PC-9 (cell line): Measurements from ENCODE around the gene FAM151A. TPM values are rescaled to one million over a fixed set of nuclear protein-coding genes. Genes with fewer than 3 reads are reported as not detected.

Experiments used
- BruUV-seq: library from RNA; stranded (reverse); fragments of 400-500 nt; replicated peaks from 2 replicates; lab custom pipeline; 2021; lab: Mats Ljungman, UMichigan
- CTCF ChIA-PET: fragments of 300-600 bp; sonication (Branson Sonifier 250); formaldehyde crosslinking; loops from one replicate; lab custom pipeline; 2022; ENCODE audit warnings: antibody characterized with exemption; lab: Charles Lee
- POLR2A ChIA-PET: fragments of 300-600 bp; sonication (Branson Sonifier 250); formaldehyde crosslinking; loops from one replicate; lab custom pipeline; 2022; ENCODE audit warnings: antibody characterized with exemption; ENCODE audit not compliant: unreplicated experiment; lab: Charles Lee
- DNase-seq, 2 experiments: peaks; one replicate each; pipeline versions ENCODE4 v3.0.0 to v3.0.0-alpha.2; 2015 to 2022; ENCODE audit warnings: mixed read lengths in 1 of 2
- H2AFZ ChIP-seq: fragments of 200-600 bp; sonication (generic); 2 replicates; pipeline ENCODE4 v1.8.1; 2017; ENCODE audit warnings: antibody characterized with exemption
- H3F3A ChIP-seq: fragments of 200-600 bp; sonication (generic); 2 replicates; pipeline ENCODE4 v1.8.1; 2017; ENCODE audit warnings: antibody characterized with exemption, mild to moderate bottlenecking, low read depth; ENCODE audit not compliant: insufficient read depth
- H3K27ac ChIP-seq: fragments of 200-600 bp; sonication (generic); 2 replicates; pipeline ENCODE4 v1.6.1; 2016; ENCODE audit warnings: mixed run types
- H3K27me3 ChIP-seq: fragments of 200-600 bp; sonication (generic); 2 replicates; pipeline ENCODE4 v1.6.1; 2016; ENCODE audit warnings: low read depth, mixed run types; ENCODE audit not compliant: insufficient read depth
- H3K36me3 ChIP-seq: fragments of 200-600 bp; sonication (generic); 2 replicates; pipeline ENCODE4 v1.6.1; 2016; ENCODE audit warnings: low read depth, mixed run types
- H3K4me1 ChIP-seq: fragments of 200-600 bp; sonication (generic); replicated peaks from 2 replicates; pipeline ENCODE4 v1.6.1; 2016; ENCODE audit warnings: mixed run types; ENCODE audit not compliant: insufficient read depth
- H3K4me2 ChIP-seq: fragments of 200-600 bp; sonication (generic); 2 replicates; pipeline ENCODE4 v1.6.1; 2017; ENCODE audit warnings: mixed run types
- H3K4me3 ChIP-seq: fragments of 200-600 bp; sonication (generic); 2 replicates; pipeline ENCODE4 v1.6.1; 2016; ENCODE audit warnings: mixed run types
- H3K79me2 ChIP-seq: fragments of 200-600 bp; sonication (generic); 2 replicates; pipeline ENCODE4 v1.6.1; 2017; ENCODE audit warnings: low read depth, mixed run types
- H3K9me2 ChIP-seq: fragments of 200-600 bp; sonication (generic); 2 replicates; pipeline ENCODE4 v1.8.1; 2017; ENCODE audit warnings: mild to moderate bottlenecking; ENCODE audit not compliant: insufficient read depth
- H3K9me3 ChIP-seq: fragments of 200-600 bp; sonication (generic); 2 replicates; pipeline ENCODE4 v1.8.1; 2016; ENCODE audit warnings: low read depth; ENCODE audit not compliant: insufficient read depth
- H4K20me1 ChIP-seq: fragments of 200-600 bp; sonication (generic); 2 replicates; pipeline ENCODE4 v1.8.1; 2017; ENCODE audit not compliant: insufficient read depth
- CTCF ChIP-seq: fragments of 200-600 bp; sonication (generic); conservative IDR thresholded peaks from 2 replicates; pipeline ENCODE4 v1.6.1; 2017; ENCODE audit warnings: mixed run types, antibody characterized with exemption, mild to moderate bottlenecking, moderate library complexity
- EZH2 ChIP-seq: fragments of 200-600 bp; sonication (generic); IDR thresholded peaks from 2 replicates; pipeline ENCODE4 v1.8.0; 2017; ENCODE audit warnings: antibody characterized with exemption, low read depth
- intact Hi-C: fragments of 100-400 bp; cut with micrococcal nuclease; formaldehyde crosslinking; loops from one replicate; pipeline ENCODE4 v1.10.0; 2022; ENCODE audit not compliant: unreplicated experiment
- total RNA-seq: library from RNA; stranded (reverse); gene quantifications from 2 replicates; pipeline ENCODE4 v1.2.3, GENCODE V29; 2021

FAM151A gene
- total RNA-seq, 1 experiment from 2014 or later = not detected

GRCh38 chr1:54559771-54560231 lies 63.5 kb downstream of the FAM151A start:
- no peak for TF ChIP-seq EZH2
- TF ChIP-seq CTCF = no peak
- Histone ChIP-seq H3K9me3 (no peaks in the 10 kb centered on the region), H3K27ac (no peak overlapping the region), H3K9me2 (no peaks in the 10 kb centered on the region), H4K20me1 (no peaks in the 10 kb centered on the region), H3K36me3 (no peaks in the 10 kb centered on the region), H3K27me3 (no peaks in the 10 kb centered on the region), H3K4me3 (no peak overlapping the region), H3K79me2 (no peaks in the 10 kb centered on the region), H3F3A (peaks cover 11% of the 10 kb centered on the region), H3K4me1 (peaks cover 17% of the 10 kb centered on the region), H2AFZ (no peak overlapping the region), H3K4me2 (no peak overlapping the region)
- intact Hi-C loops = no loop called here
- BruUV-seq = no TSS peak
- DNase-seq = no peak
- ChIA-PET POLR2A (no interaction called here), CTCF (no interaction called here)

Other genes with a start within 250 kb of the FAM151A start
- gene SSBP3, start 217.1 kb downstream of the FAM151A start, total RNA-seq = 26.2 and 26.5 TPM in 2 replicates
- gene ACOT11, start 75.3 kb downstream of the FAM151A start, total RNA-seq = 24.9 and 25.7 TPM in 2 replicates
- 0.45 TPM in 1 of 2 replicates, not detected in the other for gene MROH7, start 18.3 kb upstream of the FAM151A start, total RNA-seq
- 30.4 and 31.5 TPM in 2 replicates for gene TTC4, start 92.3 kb upstream of the FAM151A start, total RNA-seq
- 12.9 and 13.4 TPM in 2 replicates for gene PARS2, start 141.0 kb upstream of the FAM151A start, total RNA-seq
- gene TTC22, start 177.8 kb upstream of the FAM151A start, total RNA-seq = 24.1 and 26.3 TPM in 2 replicates